Spleen (tissue), 7 donors: ENCODE results near the gene MPP4.

Experiments
- CTCF ChIP-seq, 11 experiments: fragments of 200-600 bp in 7 of 11; fragments of 450-650 bp in 4 of 11; sonication (generic) in 4 of 11; IDR thresholded peaks in 8 of 11; conservative IDR thresholded peaks in 3 of 11; 1 replicate in 7 of 11; 2 replicates in 4 of 11; pipeline versions ENCODE4 v1.4.0 to v1.8.0; 2016 to 2021; ENCODE audit warnings: antibody characterized with exemption in 11 of 11, inconsistent platforms in 4 of 11, mild to moderate bottlenecking in 1 of 11
- POLR2A ChIP-seq, 3 donors: fragments of 450-650 bp; IDR thresholded peaks; one replicate each; pipeline ENCODE4 v1.5.1; 2017; ENCODE audit warnings: antibody characterized with exemption in 3 of 3, mild to moderate bottlenecking in 1 of 3
- POLR2AphosphoS5 ChIP-seq, 3 donors: sonication (generic); formaldehyde crosslinking; IDR thresholded peaks; one replicate each; pipeline ENCODE4 v1.5.1; 2017; ENCODE audit warnings: antibody characterized with exemption in 3 of 3
- donor health status: DM: no; HTN: no; CAD: no; lungs with moderate emphysema.
- donor health status: DM: no; HTN: no; CAD: no.
- donor health status: DM: no; HTN: no; CAD: no.

GRCh38 chr2:201643216-201643890, 55.1 kb downstream of the MPP4 start, which contains the start of gene TMEM237:
- peak in 1 of 11 experiments; percentile 9 for TF ChIP-seq CTCF (IDR thresholded peaks at IDR 0.05 in 8 of 11, conservative IDR thresholded peaks at IDR 0.05 in 3 of 11)
- no peak for TF ChIP-seq POLR2AphosphoS5 (IDR thresholded peaks at IDR 0.05)
- TF ChIP-seq POLR2A (IDR thresholded peaks at IDR 0.05): no peak
